Breast epithelium (tissue), 3 donors: ENCODE results near the gene CBX8.

Experiments used
- POLR2A ChIP-seq: fragments of 450-650 bp; IDR thresholded peaks from one replicate; pipeline ENCODE4 v1.6.1; 2016; ENCODE audit warnings: antibody characterized with exemption, mild to moderate bottlenecking, moderate library complexity
- POLR2AphosphoS5 ChIP-seq, 3 donors: sonication (generic); formaldehyde crosslinking; IDR thresholded peaks; one replicate each; pipeline ENCODE4 v1.6.1; 2017; ENCODE audit warnings: antibody characterized with exemption in 3 of 3
- TF ChIP-seq, protein P1 (sequence below), 3 donors: fragments of 450-650 bp; IDR thresholded peaks; one replicate each; pipeline ENCODE4 v1.5.1; 2016 to 2017; ENCODE audit warnings: antibody characterized with exemption in 3 of 3, mild to moderate bottlenecking in 3 of 3, moderate library complexity in 3 of 3

GRCh38 chr17:79819085-79819484 is 22.2 kb upstream of the CBX8 start:
- TF ChIP-seq, protein P1, sequence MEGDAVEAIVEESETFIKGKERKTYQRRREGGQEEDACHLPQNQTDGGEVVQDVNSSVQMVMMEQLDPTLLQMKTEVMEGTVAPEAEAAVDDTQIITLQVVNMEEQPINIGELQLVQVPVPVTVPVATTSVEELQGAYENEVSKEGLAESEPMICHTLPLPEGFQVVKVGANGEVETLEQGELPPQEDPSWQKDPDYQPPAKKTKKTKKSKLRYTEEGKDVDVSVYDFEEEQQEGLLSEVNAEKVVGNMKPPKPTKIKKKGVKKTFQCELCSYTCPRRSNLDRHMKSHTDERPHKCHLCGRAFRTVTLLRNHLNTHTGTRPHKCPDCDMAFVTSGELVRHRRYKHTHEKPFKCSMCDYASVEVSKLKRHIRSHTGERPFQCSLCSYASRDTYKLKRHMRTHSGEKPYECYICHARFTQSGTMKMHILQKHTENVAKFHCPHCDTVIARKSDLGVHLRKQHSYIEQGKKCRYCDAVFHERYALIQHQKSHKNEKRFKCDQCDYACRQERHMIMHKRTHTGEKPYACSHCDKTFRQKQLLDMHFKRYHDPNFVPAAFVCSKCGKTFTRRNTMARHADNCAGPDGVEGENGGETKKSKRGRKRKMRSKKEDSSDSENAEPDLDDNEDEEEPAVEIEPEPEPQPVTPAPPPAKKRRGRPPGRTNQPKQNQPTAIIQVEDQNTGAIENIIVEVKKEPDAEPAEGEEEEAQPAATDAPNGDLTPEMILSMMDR (IDR thresholded peaks at IDR 0.05), result no peak
- TF ChIP-seq POLR2AphosphoS5 (IDR thresholded peaks at IDR 0.05), result no peak
- TF ChIP-seq POLR2A, result no peak
